K562 (cell line): ENCODE data around the gene GZMM. TPM values are rescaled to one million over a fixed set of nuclear protein-coding genes. Genes with fewer than 3 reads are reported as not detected.

Experiments used
- ETV1 ChIP-seq: fragments of 450-650 bp; conservative IDR thresholded peaks from 2 replicates; pipeline ENCODE4 v1.6.1; 2016; ENCODE audit warnings: missing genetic modification characterization, control low read depth, low read depth, missing compliant biosample characterization
- FIP1L1 ChIP-seq: fragments of 200-400 bp; formaldehyde crosslinking; IDR thresholded peaks from 2 replicates; pipeline ENCODE4 v1.6.1; 2018; ENCODE audit warnings: mild to moderate bottlenecking, low read depth, low read length; ENCODE audit not compliant: poor library complexity, severe bottlenecking
- KDM2B ChIP-seq: fragments of 250-450 bp; sonication (Bioruptor Pico); IDR thresholded peaks from 2 replicates; pipeline ENCODE4 v1.8.0; 2021; ENCODE audit warnings: mild to moderate bottlenecking, moderate library complexity
- POLR2G ChIP-seq: fragments of 200-400 bp; formaldehyde crosslinking; IDR thresholded peaks from 2 replicates; pipeline ENCODE4 v1.6.1; 2017; ENCODE audit warnings: low read depth, mild to moderate bottlenecking, antibody characterized with exemption, low read length, moderate library complexity
- RB1 ChIP-seq: fragments of 450-650 bp; IDR thresholded peaks from 2 replicates; pipeline ENCODE4 v1.6.1; 2017; ENCODE audit warnings: low read depth, mild to moderate bottlenecking
- REST ChIP-seq, 2 experiments: fragments of 450-650 bp; formaldehyde crosslinking in 1 of 2; IDR thresholded peaks; 2 replicates each; pipeline versions ENCODE4 v1.4.0 to v1.6.1; 2014 to 2020; ENCODE audit warnings: mild to moderate bottlenecking in 2 of 2, borderline replicate concordance in 1 of 2, low read depth in 1 of 2
- TFAP4 ChIP-seq: sonication (generic); formaldehyde crosslinking; IDR thresholded peaks from 2 replicates; pipeline ENCODE4 v1.8.0; 2022; ENCODE audit warnings: missing genetic modification reagents, mild to moderate bottlenecking, moderate library complexity, borderline replicate concordance
- THAP12 ChIP-seq: fragments of 250-450 bp; sonication (Bioruptor Pico); IDR thresholded peaks from 2 replicates; pipeline ENCODE4 v1.9.0; 2021; ENCODE audit warnings: mild to moderate bottlenecking, inconsistent platforms
- THRA ChIP-seq: fragments of 450-650 bp; IDR thresholded peaks from 2 replicates; pipeline ENCODE4 v1.6.1; 2017; ENCODE audit warnings: mild to moderate bottlenecking, moderate library complexity
- ZNF445 ChIP-seq: fragments of 250-450 bp; sonication (Bioruptor Pico); IDR thresholded peaks from 2 replicates; pipeline ENCODE4 v1.4.0; 2020; ENCODE audit warnings: low read depth, mild to moderate bottlenecking, moderate library complexity
- polyA plus RNA-seq, 8 experiments: library from polyadenylated mRNA; depleted of rRNA in 4 of 8; stranded (reverse) in 5 of 8; unstranded in 3 of 8; fragments of >200 nt; fragmentation: Nextera tagmentation in 2 of 8; fragmentation: Illumina TruSeq in 1 of 8; extraction: Ambion mirVana in 2 of 8; extraction: Trizol in 1 of 8; gene quantifications; 2 replicates each; pipeline versions ENCODE4 v1.2.1 to v1.2.3, GENCODE V29; 2011 to 2014; ENCODE audit warnings: inconsistent platforms in 1 of 8, missing spikeins in 1 of 8
- total RNA-seq, 7 experiments: library from RNA; depleted of rRNA in 6 of 7; stranded (reverse); fragments of >200 nt in 6 of 7; fragmentation: Illumina TruSeq in 2 of 7; extraction: Trizol in 2 of 7; gene quantifications; 2 replicates each; pipeline versions ENCODE4 v1.2.1 to v1.2.3, GENCODE V29; 2011 to 2021; ENCODE audit warnings: low replicate concordance in 1 of 7

The GZMM gene
- total and polyA plus RNA-seq, 9 of the 15 experiments (the other 6 are each of a cell fraction or from before 2014, with no cell fraction given) = 0.08 to 2.6 (median 0.70) TPM; not detected in 2

GRCh38 chr19:506404-507285 is 37.2 kb upstream of the GZMM start (continued):
- peak; percentile 46 for TF ChIP-seq FIP1L1
- TF ChIP-seq ETV1 (tag) = peak; percentile 55
- TF ChIP-seq THRA = no peak
- peak; percentile 69; the same call in 1 of the 2 replicates for TF ChIP-seq REST (IDR thresholded peaks at IDR 0.05; ENCODE audit: borderline replicate concordance)
- no peak for TF ChIP-seq REST (CRISPR knock-in tag; IDR thresholded peaks at IDR 0.05; ENCODE audit: low read depth)
- TF ChIP-seq TFAP4 (CRISPR knock-in tag) = peak; percentile 82
- TF ChIP-seq RB1 = peak; percentile 96
- 0 out of 2 replicates have a peak, but pooled peaks have one; percentile 28 for TF ChIP-seq KDM2B (CRISPR knock-in tag)
- TF ChIP-seq ZNF445 = no peak
- TF ChIP-seq POLR2G = peak; percentile 73
- peak; percentile 39 for TF ChIP-seq THAP12
